ENCODE data around the gene MARCKSL1. TPM values are rescaled to one million over a fixed set of nuclear protein-coding genes. Genes with fewer than 3 reads are reported as not detected.
A peak's percentile ranks its signal among the peaks of the same experiment; 100 is the strongest.

MARCKSL1 gene
- total and polyA plus RNA-seq, 2 of the 8 experiments (the other 6 are each of a cell fraction or from before 2014, with no cell fraction given), result 536 to 558 TPM

DNA sequence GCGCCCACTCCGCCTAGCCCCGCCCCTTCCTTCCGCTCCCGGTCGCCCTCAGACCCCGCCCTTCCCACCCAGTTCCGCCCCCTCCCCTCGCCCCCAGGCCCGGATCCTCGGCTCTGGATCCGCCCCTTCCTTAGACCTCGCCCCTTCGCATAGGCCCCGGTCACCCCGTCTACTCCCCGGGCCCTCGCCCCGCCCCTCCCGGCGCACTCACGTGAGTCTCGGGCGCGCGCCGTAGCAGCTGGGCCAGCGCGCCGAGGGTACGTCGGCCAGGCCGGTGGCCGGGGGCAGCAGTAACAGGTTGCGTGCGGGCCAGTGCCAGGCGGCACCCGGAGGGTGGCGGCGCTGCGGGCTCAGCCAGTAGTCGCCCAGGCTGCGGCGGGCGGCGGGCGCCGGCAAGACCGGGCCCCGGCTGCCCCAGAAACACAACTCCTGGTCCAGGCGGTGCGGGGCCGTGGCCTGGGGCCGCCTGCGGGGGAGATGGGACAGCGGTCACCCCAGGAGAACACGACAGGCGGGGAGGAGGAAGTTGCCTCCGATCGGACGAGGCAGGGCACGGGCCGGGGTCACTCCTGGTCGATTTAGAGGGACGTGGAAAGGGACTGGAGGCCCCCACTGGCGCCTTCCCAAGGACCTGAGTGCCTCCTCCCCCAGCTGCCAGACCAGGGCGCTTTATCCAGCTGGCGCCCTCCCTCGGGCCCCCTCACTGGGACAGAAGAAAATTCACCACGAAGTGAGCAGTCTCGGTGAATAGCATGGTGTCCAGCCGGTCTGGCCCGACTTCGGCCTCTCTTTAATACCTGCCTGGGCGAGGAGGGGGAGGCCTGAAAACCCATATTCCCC is 15.6 kb upstream of the MARCKSL1 start (continued):
- TF ChIP-seq SP4 (IDR thresholded peaks at IDR 0.05; ENCODE audit: low read length) (peak; percentile 32), PHF8 (conservative IDR thresholded peaks at IDR 0.05; ENCODE audit: low read depth, low read length) (peak; percentile 75), CEBPB (IDR thresholded peaks at IDR 0.05; ENCODE audit: low read depth, low read length) (no peak), SRF (IDR thresholded peaks at IDR 0.05; ENCODE audit: low read depth, low read length) (no peak), RNF2 (IDR thresholded peaks at IDR 0.05; ENCODE audit: borderline replicate concordance, low read depth, low read length, missing control alignments, poor library complexity, severe bottlenecking) (no peak), ZNF274 (IDR thresholded peaks at IDR 0.05; ENCODE audit: borderline replicate concordance, extremely low read depth, low read length) (no peak), NRF1 (IDR thresholded peaks at IDR 0.05; ENCODE audit: low read depth, low read length) (no peak), BCL11A (IDR thresholded peaks at IDR 0.05; ENCODE audit: low read depth in 2 of 2, low read length in 2 of 2) (no peak), SP1 (IDR thresholded peaks at IDR 0.05; ENCODE audit: low read depth, low read length) (no peak), JUN (IDR thresholded peaks at IDR 0.05; ENCODE audit: low read depth, low read length) (no peak), HDAC2 (IDR thresholded peaks at IDR 0.05; ENCODE audit: borderline replicate concordance in 1 of 2, low read depth in 2 of 2, low read length in 2 of 2) (no peak; a peak in 1 of 4 replicates), CTBP2 (IDR thresholded peaks at IDR 0.05; ENCODE audit: borderline replicate concordance, insufficient read depth, insufficient read length, low read length) (no peak), SAP30 (IDR thresholded peaks at IDR 0.05; ENCODE audit: insufficient read depth, insufficient replicate concordance, low read length) (no peak), BACH1 (IDR thresholded peaks at IDR 0.05; ENCODE audit: low read length) (no peak), SP2 (IDR thresholded peaks at IDR 0.05; ENCODE audit: low read length) (no peak), SIRT6 (IDR thresholded peaks at IDR 0.05; ENCODE audit: low read length) (no peak), CHD1 (IDR thresholded peaks at IDR 0.05; ENCODE audit: low read depth, low read length) (no peak), KDM1A (IDR thresholded peaks at IDR 0.05; ENCODE audit: borderline replicate concordance, low read length) (no peak), EZH2 (IDR thresholded peaks at IDR 0.05; ENCODE audit: low read depth, low read length, severe bottlenecking) (no peak)
- TF ChIP-seq, protein P1, sequence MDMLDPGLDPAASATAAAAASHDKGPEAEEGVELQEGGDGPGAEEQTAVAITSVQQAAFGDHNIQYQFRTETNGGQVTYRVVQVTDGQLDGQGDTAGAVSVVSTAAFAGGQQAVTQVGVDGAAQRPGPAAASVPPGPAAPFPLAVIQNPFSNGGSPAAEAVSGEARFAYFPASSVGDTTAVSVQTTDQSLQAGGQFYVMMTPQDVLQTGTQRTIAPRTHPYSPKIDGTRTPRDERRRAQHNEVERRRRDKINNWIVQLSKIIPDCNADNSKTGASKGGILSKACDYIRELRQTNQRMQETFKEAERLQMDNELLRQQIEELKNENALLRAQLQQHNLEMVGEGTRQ (IDR thresholded peaks at IDR 0.05; ENCODE audit: low read length), result 0 out of 2 replicates have a peak, but pooled peaks have one; percentile 35
- TF ChIP-seq, protein P2, sequence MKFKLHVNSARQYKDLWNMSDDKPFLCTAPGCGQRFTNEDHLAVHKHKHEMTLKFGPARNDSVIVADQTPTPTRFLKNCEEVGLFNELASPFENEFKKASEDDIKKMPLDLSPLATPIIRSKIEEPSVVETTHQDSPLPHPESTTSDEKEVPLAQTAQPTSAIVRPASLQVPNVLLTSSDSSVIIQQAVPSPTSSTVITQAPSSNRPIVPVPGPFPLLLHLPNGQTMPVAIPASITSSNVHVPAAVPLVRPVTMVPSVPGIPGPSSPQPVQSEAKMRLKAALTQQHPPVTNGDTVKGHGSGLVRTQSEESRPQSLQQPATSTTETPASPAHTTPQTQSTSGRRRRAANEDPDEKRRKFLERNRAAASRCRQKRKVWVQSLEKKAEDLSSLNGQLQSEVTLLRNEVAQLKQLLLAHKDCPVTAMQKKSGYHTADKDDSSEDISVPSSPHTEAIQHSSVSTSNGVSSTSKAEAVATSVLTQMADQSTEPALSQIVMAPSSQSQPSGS (IDR thresholded peaks at IDR 0.05; ENCODE audit: low read length), result 0 out of 2 replicates have a peak, but pooled peaks have one; percentile 1

Measured in H1 (cell line).